NT2/D1 (cell line): ENCODE measurements around the gene ACSL1.

Experiments
- SUZ12 ChIP-seq: IDR thresholded peaks from 2 replicates; pipeline ENCODE4 v1.6.1; 2011; ENCODE audit not compliant: insufficient read length, insufficient read depth; ENCODE audit errors: extremely low read depth
- YY1 ChIP-seq: IDR thresholded peaks from 2 replicates; pipeline ENCODE4 v1.6.1; 2011; ENCODE audit not compliant: insufficient read length, insufficient read depth
- ZNF274 ChIP-seq: IDR thresholded peaks from 2 replicates; pipeline ENCODE4 v1.6.1; 2011; ENCODE audit warnings: mild to moderate bottlenecking, low read depth, low read length

- TF ChIP-seq SUZ12 (no peak), ZNF274 (no peak), YY1 (no peak)
Measured at GRCh38 chr4:184782731-184783373, 42.9 kb downstream of the ACSL1 start.
